ENCODE data around the gene MAD1L1. TPM values are rescaled to one million over a fixed set of nuclear protein-coding genes. Genes with fewer than 3 reads are reported as not detected.

MAD1L1 gene
- total RNA-seq, 6 experiments from 2014 or later = 15.1 to 37.4 (median 20.5) TPM

- H3K9me3 ChIP-seq = no peaks in the 10 kb centered on the region
- intact Hi-C loops (cut with DNase I) = no loop called here
- DNase-seq = peak in 2 of 3 donors; percentile 4 to 35
- H3K27me3 ChIP-seq = no peaks in the 10 kb centered on the region
- H3K36me3 ChIP-seq = no peaks in the 10 kb centered on the region
- no peak for TF ChIP-seq POLR2A (IDR thresholded peaks at IDR 0.05)
- TF ChIP-seq CTCF (IDR thresholded peaks at IDR 0.05) = no peak
- H3K4me1 ChIP-seq = no peaks in the 10 kb centered on the region
- no peak overlapping the region for H3K4me3 ChIP-seq
- ATAC-seq = no peak
- no peak overlapping the region for H3K27ac ChIP-seq
- WGBS (ENCODE audit: insufficient coverage, low coverage, low lambda C conversion rate, missing lambda C conversion rate) = 81% methylated on average over 4 of the region's 15 CpGs
These were observed 183.5 kb downstream of the MAD1L1 start for GRCh38 chr7:2049111-2049781.

- ATAC-seq (no peak), DNase-seq (peak in 2 of 3 donors; percentile 13 to 35)
- Histone ChIP-seq H3K4me1 (no peaks in the 10 kb centered on the region), H3K27me3 (no peaks in the 10 kb centered on the region), H3K4me3 (no peak overlapping the region), H3K9me3 (no peaks in the 10 kb centered on the region), H3K36me3 (no peaks in the 10 kb centered on the region), H3K27ac (no peak overlapping the region)
- intact Hi-C loops (cut with DNase I) = no loop called here
- TF ChIP-seq POLR2A (IDR thresholded peaks at IDR 0.05) (no peak), CTCF (IDR thresholded peaks at IDR 0.05) (no peak)
- WGBS (ENCODE audit: insufficient coverage, low coverage, low lambda C conversion rate, missing lambda C conversion rate) = 100% methylated on average over 1 of the region's 11 CpGs
These were observed 184.2 kb downstream of the MAD1L1 start for GRCh38 chr7:2048531-2048930.

- Histone ChIP-seq H3K36me3 (no peaks in the 10 kb centered on the region), H3K4me3 (no peak overlapping the region), H3K27ac (no peak overlapping the region), H3K9me3 (no peaks in the 10 kb centered on the region), H3K4me1 (no peaks in the 10 kb centered on the region), H3K27me3 (no peaks in the 10 kb centered on the region)
- no peak for TF ChIP-seq POLR2A (IDR thresholded peaks at IDR 0.05)
- TF ChIP-seq CTCF (IDR thresholded peaks at IDR 0.05) = no peak
- DNase-seq (peak in 2 of 3 donors; percentile 8 to 43), ATAC-seq (no peak)
- intact Hi-C loops (cut with DNase I) = no loop called here
- WGBS (ENCODE audit: insufficient coverage, low coverage, low lambda C conversion rate, missing lambda C conversion rate) = 94% methylated on average over 14 of the region's 17 CpGs
These were observed 184.7 kb downstream of the MAD1L1 start for GRCh38 chr7:2048006-2048405.

- Histone ChIP-seq H3K36me3 (no peaks in the 10 kb centered on the region), H3K27me3 (no peaks in the 10 kb centered on the region), H3K4me3 (no peak overlapping the region), H3K9me3 (no peaks in the 10 kb centered on the region), H3K4me1 (no peaks in the 10 kb centered on the region), H3K27ac (no peak overlapping the region)
- ATAC-seq (no peak), DNase-seq (peak in 2 of 3 donors; percentile 14 to 27)
- TF ChIP-seq POLR2A (IDR thresholded peaks at IDR 0.05) = no peak
- no peak for TF ChIP-seq CTCF (IDR thresholded peaks at IDR 0.05)
- intact Hi-C loops (cut with DNase I) = no loop called here
- WGBS (ENCODE audit: insufficient coverage, low coverage, low lambda C conversion rate, missing lambda C conversion rate) = 82% methylated on average over 10 of the region's 30 CpGs
These were observed 185.9 kb downstream of the MAD1L1 start for GRCh38 chr7:2046581-2047565.
